Cerebellar nuclear complex (tissue), 1 donor: ENCODE data around the gene FAM3A.

ENCODE experiments used
- DNase-seq, 2 experiments: peaks; one replicate each; lab custom pipeline; 2025; lab: John Stamatoyannopoulos, UW

The FAM3A gene

GRCh38 chrX:154459832-154460231, 56.2 kb downstream of the FAM3A start:
- DNase-seq: no peak

GRCh38 chrX:154458954-154459778, 56.9 kb downstream of the FAM3A start:
- no peak for DNase-seq

- no peak for DNase-seq
These were observed 57.7 kb downstream of the FAM3A start, which contains the start of gene PLXNA3 for GRCh38 chrX:154458116-154458953. Gene PLXNA3 (plus strand): TSS chrX:154458281. CDS start chrX:154460184, 1,903 bp downstream.

- no peak for DNase-seq
These were observed 58.4 kb downstream of the FAM3A start for GRCh38 chrX:154457491-154458115.
